GM12891 (cell line): ENCODE data around the gene ANK3.

Experiments
- DNase-seq: peaks from one replicate; pipeline ENCODE4 v3.0.0; 2011; ENCODE audit warnings: low spot score; ENCODE audit not compliant: insufficient read length
- FAIRE-seq: peaks from 2 replicates; lab custom pipeline; 2011; peaks lifted over from hg19 to GRCh38; lab: Jason Lieb, UNC
- PAX5 ChIP-seq: IDR thresholded peaks from 2 replicates; pipeline ENCODE4 v1.6.1; 2011; ENCODE audit warnings: low read length, moderate library complexity, mild to moderate bottlenecking; ENCODE audit not compliant: insufficient read depth, severe bottlenecking
- POLR2A ChIP-seq: IDR thresholded peaks from 2 replicates; pipeline ENCODE4 v1.6.1; 2011; ENCODE audit warnings: low read depth, low read length, control low read depth
- POLR2AphosphoS5 ChIP-seq: IDR thresholded peaks from 2 replicates; pipeline ENCODE4 v1.6.1; 2011; ENCODE audit warnings: low read depth, low read length, control low read depth
- POU2F2 ChIP-seq: IDR thresholded peaks from 2 replicates; pipeline ENCODE4 v1.6.1; 2011; ENCODE audit warnings: low read depth, mild to moderate bottlenecking, control low read depth, low read length, moderate library complexity
- SPI1 ChIP-seq: IDR thresholded peaks from 2 replicates; pipeline ENCODE4 v1.6.1; 2011; ENCODE audit warnings: low read depth, low read length, control low read depth
- TAF1 ChIP-seq: IDR thresholded peaks from 2 replicates; pipeline ENCODE4 v1.6.1; 2011; ENCODE audit warnings: low read depth, low read length, control low read depth

ANK3 gene

GRCh38 chr10:60384011-60384410 is 5.7 kb downstream of the ANK3 start:
- FAIRE-seq (no peak), DNase-seq (no peak)
- no peak for TF ChIP-seq SPI1
- no peak for TF ChIP-seq POLR2AphosphoS5
- no peak for TF ChIP-seq POLR2A
- no peak for TF ChIP-seq POU2F2
- TF ChIP-seq PAX5: no peak
- no peak for TF ChIP-seq TAF1

GRCh38 chr10:60382946-60383681 is 6.6 kb downstream of the ANK3 start:
- DNase-seq (no peak), FAIRE-seq (no peak)
- TF ChIP-seq SPI1 (no peak), POU2F2 (no peak), TAF1 (no peak), POLR2AphosphoS5 (no peak), POLR2A (no peak), PAX5 (no peak)

DNA sequence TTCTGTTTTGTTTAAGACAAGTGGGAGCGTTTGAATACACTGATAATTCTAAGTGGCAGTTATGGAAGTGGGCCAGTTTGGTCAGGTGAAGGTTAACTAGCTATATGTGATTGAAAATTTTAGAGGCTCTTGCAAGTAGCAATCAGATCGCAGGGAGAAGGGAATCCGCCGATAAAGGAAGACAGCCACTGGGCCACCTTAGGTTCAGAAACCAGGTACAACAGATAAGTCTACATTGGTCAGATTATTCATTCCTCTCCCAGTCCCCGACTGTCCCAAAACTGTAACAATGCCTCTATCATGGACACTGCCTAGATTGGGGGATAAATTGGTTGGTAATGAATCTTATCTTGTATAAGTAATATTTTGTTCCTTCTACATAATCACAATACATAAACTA is 8.9 kb downstream of the ANK3 start:
- TF ChIP-seq TAF1 (no peak), POLR2A (no peak), POU2F2 (no peak)
- no peak for DNase-seq
- no peak for FAIRE-seq

GRCh38 chr10:60377955-60378354 is 11.7 kb downstream of the ANK3 start:
- FAIRE-seq (no peak), DNase-seq (no peak)
- no peak for TF ChIP-seq PAX5
- TF ChIP-seq POLR2AphosphoS5: no peak
- TF ChIP-seq SPI1: no peak
- no peak for TF ChIP-seq POLR2A
- TF ChIP-seq TAF1: no peak
- no peak for TF ChIP-seq POU2F2

DNA sequence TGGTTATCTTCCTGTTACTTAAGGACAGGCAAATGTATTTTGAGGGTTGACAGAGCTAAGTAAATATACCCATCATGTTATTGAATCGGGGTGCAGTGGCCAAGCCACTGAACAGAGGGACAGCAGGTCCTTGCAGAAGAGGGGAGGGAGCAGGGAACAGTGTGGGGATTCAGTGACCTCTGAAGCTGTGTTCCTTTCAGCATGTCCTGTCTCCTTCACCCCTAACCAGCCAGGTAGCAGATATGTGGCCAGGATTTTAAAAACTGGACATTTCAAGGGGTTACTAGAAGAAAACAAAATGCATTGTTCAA is 12.7 kb downstream of the ANK3 start:
- no peak for DNase-seq
- no peak for TF ChIP-seq PAX5
- no peak for TF ChIP-seq TAF1
- no peak for TF ChIP-seq POU2F2
- no peak for TF ChIP-seq SPI1
- no peak for TF ChIP-seq POLR2A
- no peak for TF ChIP-seq POLR2AphosphoS5
- no peak for FAIRE-seq

GRCh38 chr10:60376221-60377041 is 13.2 kb downstream of the ANK3 start:
- FAIRE-seq: no peak
- no peak for DNase-seq
- no peak for TF ChIP-seq PAX5
- no peak for TF ChIP-seq POLR2A
- no peak for TF ChIP-seq POU2F2
- no peak for TF ChIP-seq SPI1
- no peak for TF ChIP-seq POLR2AphosphoS5
- no peak for TF ChIP-seq TAF1

DNA sequence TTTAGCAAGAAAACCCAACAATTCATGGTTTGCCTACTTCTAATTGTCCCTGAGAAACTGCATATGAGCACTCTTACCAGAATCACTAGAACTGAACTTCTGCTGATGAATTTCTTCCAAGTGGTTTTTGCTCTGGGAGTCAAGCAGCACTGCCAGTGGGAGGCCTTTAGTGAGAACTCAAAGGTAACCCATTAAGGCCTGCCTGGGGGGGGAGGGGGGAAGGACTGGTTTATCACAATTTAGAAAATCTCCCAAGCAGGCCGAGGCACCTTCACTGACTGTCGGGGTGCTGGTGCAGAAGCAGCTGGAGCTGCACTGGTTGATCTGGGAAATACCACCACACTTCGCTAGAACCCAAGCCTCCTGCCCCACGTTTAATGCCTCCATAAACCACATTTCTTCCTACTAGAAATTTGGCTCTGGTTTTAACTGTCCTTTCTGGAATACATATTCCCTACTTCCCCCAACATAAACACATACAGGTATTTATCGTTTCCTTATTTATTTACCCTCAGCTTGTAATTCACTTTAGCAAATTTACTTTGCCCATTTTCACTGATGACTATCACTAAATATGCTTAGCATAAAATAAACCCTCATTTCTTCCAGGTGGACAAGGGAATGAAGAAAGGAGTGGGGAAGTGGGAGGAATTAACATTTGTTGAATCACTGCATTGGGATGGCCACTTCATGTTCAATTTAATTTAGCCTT is 14.2 kb downstream of the ANK3 start:
- TF ChIP-seq POLR2AphosphoS5: no peak
- TF ChIP-seq POLR2A: no peak
- no peak for TF ChIP-seq POU2F2
- TF ChIP-seq TAF1: no peak
- no peak for TF ChIP-seq PAX5
- TF ChIP-seq SPI1: no peak
- DNase-seq: no peak
- no peak for FAIRE-seq

DNA sequence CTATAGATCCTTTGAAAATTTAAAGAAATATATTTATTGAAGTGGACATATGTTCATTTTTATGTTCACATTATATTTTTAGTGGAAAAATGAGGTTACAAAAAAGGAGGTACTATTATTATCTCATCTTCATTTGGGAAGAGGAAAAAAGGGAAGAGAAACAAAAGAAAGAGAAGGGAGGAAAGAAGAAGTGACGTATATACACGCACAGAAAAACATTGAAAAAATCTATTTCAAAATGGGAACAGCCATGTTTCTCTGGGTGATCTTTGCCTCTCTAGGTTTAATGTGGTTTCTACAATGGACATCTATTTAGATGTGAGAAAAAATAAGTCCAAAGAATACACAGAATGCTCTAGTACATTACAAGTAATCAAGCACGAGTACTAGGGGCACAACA is 14.8 kb downstream of the ANK3 start:
- FAIRE-seq (no peak), DNase-seq (no peak)
- TF ChIP-seq SPI1: no peak
- TF ChIP-seq POLR2A: no peak
- no peak for TF ChIP-seq PAX5
- no peak for TF ChIP-seq POU2F2
- no peak for TF ChIP-seq POLR2AphosphoS5

DNA sequence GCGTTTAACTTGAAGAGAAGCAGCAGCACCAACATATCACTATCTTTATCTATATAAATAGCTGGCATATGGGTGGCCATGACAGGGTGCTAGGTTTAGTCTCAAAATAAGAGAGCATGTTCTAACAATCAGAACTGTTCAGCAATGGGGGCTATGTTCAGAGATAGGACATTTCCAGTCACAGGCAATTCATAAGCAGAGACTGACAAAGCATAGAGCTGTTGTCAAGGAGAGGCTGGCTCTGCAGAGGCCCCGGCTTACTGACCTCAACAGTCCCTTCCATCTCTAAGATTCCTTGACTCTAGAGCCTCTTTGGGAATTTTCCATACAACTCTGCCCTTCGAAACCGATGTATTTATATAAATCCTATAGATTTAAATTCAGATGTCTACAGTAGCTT is 17.2 kb downstream of the ANK3 start:
- TF ChIP-seq POLR2A (no peak), PAX5 (no peak), SPI1 (no peak), POU2F2 (no peak), TAF1 (no peak), POLR2AphosphoS5 (no peak)
- DNase-seq (no peak), FAIRE-seq (no peak)

- no peak for FAIRE-seq
- no peak for TF ChIP-seq SPI1
- no peak for TF ChIP-seq POU2F2
- TF ChIP-seq TAF1: no peak
- no peak for TF ChIP-seq POLR2A
- no peak for TF ChIP-seq POLR2AphosphoS5
- no peak for TF ChIP-seq PAX5
- no peak for DNase-seq
Measured at GRCh38 chr10:60369547-60369930, 20.1 kb downstream of the ANK3 start.
